GM18498 (cell line): Measurements from ENCODE around the gene CHRM4.
A peak's percentile ranks its signal among the peaks of the same experiment; 100 is the strongest.

Experiments
- ATAC-seq: cut with Tn5 transposase; IDR thresholded peaks from one replicate; pipeline ENCODE4 v1.9.1; 2021; ENCODE audit warnings: mild to moderate bottlenecking, moderate library complexity; ENCODE audit not compliant: unreplicated experiment

The CHRM4 gene

DNA sequence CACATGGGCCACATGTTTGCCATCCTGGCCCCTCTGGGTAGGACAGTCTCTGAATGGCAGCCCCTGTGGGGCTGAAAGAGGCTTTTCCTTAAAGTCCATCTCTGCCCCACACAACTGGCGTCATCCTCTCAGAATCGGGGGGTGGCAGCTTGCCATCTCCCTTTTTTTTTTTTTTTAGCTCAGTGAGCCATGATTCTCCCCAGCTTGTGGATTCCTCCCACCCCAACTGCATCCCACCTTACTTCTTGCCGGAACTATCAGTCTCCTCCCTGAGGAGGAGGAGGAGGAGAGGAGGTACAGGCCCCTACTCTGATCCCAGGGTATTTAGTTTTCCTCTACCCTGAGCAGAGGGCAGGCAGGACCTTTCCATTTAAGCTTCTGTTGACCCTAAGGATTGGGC, 40.9 kb downstream of the CHRM4 start:
- no peak for ATAC-seq

- ATAC-seq, result no peak
Observed at GRCh38 chr11:46348566-46349401, 42.8 kb downstream of the CHRM4 start.

GRCh38 chr11:46347637-46348311, 43.8 kb downstream of the CHRM4 start:
- no peak for ATAC-seq

DNA sequence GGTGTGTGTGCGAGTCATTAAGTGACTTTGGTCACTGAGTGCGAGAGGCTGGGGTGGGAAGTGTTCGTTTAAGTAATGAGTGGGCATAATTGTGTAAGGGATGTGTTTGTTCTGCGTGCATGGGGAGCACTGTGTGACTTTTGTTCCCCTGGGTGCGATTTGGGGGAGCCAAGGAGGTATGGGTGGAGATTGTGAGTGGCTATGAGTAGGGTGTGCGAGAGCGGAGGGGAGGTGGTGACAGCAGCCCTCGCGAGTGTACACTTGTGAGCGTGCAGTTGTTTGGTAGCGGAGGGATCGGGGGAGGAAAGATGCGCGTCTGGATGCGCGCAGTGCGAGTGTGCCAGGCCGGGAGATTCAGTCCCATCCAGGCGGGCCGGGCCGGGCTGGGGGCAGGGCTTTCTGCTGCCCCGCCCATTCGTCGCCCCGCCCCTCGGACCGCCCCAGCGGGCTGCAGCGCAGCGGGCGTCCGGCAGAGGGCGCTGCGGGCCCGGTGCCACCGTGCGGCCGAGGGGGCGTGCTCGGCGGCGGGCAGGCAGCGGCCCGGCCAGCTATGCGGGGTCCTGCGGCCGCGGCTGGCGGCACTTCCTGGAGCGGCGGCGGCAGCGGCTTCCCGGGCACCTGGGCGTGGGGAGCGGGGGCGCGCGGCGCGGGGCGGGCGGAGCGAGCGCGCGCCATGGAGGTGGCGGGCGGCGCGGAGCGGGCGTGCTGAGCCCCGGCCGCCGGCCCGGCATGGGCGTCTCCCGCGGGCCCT, 44.5 kb downstream of the CHRM4 start, which contains the start of gene DGKZ:
Gene DGKZ (plus strand): TSS at position 578 of the 751 bp plus-strand sequence. CDS start 197 bp downstream, outside the sequence.
- ATAC-seq, result peak; percentile 70

DNA sequence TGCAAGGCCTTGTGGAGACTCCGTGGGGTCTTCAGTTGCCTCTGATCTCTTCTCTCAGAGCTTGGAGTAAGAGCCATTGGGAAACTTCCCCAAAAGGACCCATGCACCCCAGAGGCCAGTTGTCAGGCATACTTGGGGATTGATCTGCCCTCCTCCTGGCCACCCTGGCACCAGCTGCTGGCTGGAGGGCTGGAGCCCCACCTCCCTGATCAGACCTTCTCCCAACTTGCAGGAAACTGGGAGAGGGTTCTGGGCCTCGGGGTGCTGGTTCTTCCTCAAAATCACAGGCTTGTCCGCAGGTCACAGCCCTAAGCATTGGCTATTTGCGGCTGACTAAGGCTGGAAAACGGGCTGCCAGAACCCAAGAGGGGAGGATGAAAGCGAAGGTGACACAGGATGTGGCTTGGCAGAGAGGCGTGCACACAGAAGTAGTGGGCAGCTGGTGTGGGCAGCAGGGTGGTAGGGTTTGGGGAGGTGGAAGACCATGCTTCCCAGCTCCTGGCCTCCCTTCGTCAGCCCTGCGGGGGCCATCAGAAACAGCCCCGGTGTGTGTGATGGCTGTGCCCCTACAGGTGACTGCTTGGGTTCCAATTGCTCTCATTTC, 45.6 kb downstream of the CHRM4 start:
- no peak for ATAC-seq

DNA sequence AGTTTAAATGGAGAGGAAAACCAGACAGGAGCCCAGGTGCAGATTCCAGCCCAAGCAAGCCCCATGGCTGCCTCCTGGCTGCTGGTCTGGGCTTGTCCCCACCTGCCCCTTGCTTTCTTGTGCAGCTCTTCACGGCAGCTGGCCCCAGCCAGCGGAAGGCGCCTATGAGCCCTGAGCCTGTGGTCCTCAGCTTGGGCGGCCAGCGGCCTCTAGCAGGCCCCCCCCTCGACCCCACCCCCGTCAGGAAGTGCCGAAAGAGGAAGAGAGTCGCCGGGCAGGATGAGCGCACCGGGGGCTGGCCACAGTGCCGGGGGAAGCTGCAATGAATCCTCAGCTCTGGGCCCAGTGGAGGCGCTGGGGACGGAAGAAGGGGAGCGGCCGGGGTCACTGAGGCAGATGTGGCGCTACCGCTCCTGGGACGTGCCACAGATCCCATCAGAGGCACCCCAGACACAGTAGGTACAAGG, 46.4 kb downstream of the CHRM4 start:
- no peak for ATAC-seq

- no peak for ATAC-seq
Observed at GRCh38 chr11:46343520-46343919, 48.1 kb downstream of the CHRM4 start.

DNA sequence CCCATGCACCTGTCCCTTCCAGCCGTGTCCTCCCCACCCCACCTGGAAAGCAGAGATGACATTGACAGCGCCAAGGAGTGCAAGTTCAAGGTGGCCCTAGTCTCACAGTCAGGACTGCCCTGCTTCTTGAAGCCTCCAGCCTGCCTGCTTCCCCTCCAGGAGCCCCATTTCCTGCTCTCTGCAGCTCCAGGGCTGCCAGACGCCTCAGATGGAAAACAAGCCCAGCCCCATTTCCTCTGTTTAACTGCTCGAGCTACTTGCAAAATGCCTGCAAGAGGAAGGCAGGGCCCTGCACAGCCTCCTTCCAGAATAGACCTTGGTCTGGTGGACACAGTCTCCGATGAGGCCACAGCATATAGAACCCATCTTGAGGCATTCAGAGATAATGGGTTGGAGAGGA, 49.3 kb downstream of the CHRM4 start:
- ATAC-seq, result no peak

- ATAC-seq, result no peak
Observed at GRCh38 chr11:46341454-46341853, 50.1 kb downstream of the CHRM4 start.

GRCh38 chr11:46339816-46340215, 51.8 kb downstream of the CHRM4 start:
- ATAC-seq, result no peak

- ATAC-seq, result no peak
Observed at GRCh38 chr11:46338988-46339666, 52.4 kb downstream of the CHRM4 start.

GRCh38 chr11:46338636-46338987, 53.0 kb downstream of the CHRM4 start:
- ATAC-seq, result no peak

DNA sequence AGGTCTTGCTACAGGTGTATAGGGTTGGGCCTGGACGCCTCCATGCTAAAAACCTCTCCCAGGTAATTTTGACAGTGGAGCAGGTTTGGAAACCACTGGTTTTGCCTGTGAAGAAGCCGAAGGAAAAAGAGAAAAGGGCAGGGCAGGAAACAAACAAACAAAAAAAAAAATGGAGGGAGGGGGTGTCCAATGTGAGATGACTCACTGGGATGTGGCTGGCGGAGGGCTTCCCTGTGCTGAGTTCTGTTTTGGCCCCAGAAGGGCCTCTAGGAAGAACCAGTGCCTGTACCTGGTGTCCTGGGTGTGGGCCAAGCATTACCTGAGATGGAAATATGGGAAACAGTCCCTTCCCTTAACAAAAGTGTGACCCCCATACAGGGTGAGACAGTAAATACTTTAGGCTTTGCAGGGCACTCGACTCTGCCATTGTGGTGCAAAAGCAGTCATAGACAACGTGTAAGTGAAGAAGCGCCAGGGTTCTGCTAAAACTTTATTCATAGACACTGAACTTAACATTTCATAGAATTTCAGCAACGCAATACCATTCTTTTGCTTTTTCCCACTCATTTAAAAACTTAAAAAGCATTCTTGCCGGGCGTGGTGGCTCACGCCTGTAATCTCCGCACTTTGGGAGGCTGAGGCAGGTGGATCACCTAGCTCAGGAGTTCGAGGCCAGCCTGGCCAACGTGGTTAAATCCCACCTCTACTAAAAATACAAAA, 53.8 kb downstream of the CHRM4 start:
- no peak for ATAC-seq

DNA sequence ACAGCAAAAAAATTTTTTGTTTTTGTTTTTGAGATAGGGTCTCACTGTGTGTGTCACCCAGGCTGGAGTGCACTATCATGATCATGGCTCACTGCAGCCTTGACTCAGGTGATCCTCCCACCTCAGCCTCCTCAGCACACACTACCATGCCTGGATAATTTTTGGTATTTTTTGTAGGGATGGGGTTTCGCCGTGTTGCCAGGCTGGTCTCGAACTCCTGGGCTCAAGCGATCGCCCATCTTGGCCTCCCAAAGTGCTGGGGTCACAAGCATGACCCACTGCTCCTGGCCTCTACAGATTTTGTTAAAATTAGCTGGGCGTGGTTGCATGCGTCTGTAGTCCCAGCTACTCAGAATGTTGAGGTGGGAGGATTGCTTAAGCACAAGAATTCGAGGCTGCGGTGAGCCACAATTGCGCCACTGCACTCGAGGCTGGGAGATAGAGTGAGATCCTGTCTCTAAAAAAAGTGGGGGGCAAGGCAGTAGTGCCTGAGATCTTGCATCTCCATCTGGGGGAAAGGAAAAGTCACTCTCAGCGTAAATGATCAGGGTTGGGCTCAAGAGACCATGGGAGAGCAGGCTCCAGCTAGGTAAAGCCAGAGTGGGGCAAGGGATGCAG, 54.9 kb downstream of the CHRM4 start:
- ATAC-seq, result no peak

DNA sequence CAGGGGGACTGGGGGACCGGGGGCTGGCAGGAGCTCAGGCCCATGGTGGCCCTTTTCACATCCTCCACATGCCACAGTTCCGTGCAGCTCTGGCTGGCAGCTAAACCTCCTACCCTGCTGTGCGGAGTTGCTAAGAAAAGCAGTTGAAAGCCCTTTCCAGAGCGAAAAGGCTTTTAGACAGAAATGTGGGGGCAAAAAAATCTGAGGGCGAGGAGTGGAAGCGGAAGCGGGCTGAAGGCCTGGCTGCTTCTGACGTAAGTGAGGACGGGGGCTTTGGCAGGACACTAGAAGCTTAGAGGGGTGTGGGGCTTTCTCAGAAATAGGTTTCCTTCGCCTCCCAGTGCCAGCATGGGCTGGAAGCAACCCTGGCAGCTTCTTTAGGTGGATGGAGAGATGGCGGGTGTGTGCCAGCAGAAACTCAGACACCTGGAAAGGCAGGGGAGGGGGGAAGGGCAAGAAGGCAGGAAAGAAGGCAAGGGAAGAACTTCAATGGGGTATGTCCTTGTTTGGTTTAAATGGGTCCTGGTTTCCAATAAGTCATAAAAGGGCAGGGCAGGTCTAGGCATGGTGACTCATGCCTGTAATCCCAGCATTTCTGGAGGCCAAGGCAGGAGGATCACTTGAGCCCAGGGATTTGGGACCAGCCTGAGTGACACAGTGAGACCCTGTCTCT, 55.5 kb downstream of the CHRM4 start:
- no peak for ATAC-seq

- no peak for ATAC-seq
Observed at GRCh38 chr11:46335271-46335670, 56.3 kb downstream of the CHRM4 start.

- no peak for ATAC-seq
Observed at GRCh38 chr11:46334211-46334610, 57.4 kb downstream of the CHRM4 start.
